HG03575 (cell line): Measurements from ENCODE around the gene REXO5.
A peak's percentile ranks its signal among the peaks of the same experiment; 100 is the strongest.
"Not testable (repeated sequence)": the region's sequence is repeated elsewhere in the genome, so short reads cannot be mapped to it uniquely, and the experiment has no call there.

Experiments used
- ATAC-seq: cut with Tn5 transposase; IDR thresholded peaks from one replicate; pipeline ENCODE4 v1.9.1; 2021; ENCODE audit not compliant: unreplicated experiment, insufficient number of reproducible peaks, low FRiP score; ENCODE audit errors: extremely low read depth

REXO5 gene, protein sequence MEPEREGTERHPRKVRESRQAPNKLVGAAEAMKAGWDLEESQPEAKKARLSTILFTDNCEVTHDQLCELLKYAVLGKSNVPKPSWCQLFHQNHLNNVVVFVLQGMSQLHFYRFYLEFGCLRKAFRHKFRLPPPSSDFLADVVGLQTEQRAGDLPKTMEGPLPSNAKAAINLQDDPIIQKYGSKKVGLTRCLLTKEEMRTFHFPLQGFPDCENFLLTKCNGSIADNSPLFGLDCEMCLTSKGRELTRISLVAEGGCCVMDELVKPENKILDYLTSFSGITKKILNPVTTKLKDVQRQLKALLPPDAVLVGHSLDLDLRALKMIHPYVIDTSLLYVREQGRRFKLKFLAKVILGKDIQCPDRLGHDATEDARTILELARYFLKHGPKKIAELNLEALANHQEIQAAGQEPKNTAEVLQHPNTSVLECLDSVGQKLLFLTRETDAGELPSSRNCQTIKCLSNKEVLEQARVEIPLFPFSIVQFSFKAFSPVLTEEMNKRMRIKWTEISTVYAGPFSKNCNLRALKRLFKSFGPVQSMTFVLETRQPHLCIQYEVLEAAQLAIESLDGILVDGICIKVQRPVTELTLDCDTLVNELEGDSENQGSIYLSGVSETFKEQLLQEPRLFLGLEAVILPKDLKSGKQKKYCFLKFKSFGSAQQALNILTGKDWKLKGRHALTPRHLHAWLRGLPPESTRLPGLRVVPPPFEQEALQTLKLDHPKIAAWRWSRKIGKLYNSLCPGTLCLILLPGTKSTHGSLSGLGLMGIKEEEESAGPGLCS

DNA sequence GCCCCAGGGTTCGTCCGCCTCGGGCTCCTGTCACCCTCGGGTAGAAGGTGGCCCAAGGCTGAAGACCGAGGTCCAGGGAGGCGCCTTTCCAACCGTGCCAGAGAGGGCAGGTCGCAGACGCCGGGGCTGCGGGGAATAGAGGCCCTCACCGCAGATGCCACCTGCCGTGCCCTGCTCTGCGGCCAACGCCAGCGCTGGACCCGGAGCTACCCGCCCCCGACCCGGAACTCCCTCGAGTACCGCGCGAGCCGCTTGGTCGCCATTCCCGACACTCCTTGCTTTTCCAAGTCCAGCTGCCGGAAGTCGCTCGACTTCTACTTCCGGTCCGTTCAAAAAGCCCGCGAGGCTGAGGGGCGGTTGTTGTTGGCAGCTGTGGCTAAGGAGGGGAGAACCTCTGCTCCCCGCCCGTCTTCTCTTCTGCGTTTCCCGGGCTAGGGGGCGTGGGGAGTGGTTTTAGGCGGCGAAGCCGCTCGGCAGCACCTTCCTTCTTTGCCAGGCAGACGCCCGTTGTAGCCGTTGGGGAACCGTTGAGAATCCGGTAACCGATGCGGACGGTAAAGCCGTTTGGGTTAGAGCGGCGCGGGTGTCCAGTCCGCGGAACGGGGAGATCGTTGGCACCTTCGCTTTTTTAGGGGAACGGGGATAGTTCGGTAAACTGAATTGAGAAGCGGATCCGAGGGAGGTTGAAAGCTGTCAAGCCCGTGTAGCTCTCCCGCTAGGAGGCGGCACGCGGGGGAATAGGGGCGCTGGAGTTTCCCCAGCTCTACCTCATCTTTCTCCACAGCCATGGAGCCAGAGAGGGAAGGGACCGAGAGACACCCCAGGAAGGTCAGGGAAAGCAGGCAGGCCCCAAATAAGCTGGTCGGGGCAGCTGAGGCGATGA, at the start of gene REXO5, which contains the start of gene ERI2:
Gene REXO5, plus strand, starts transcription at position 360 of the 883 bp plus-strand sequence. Its CDS starts 427 bp downstream, at position 787.
Gene ERI2, minus strand, starts transcription at position 305 of the 883 bp plus-strand sequence. Its CDS starts 42 bp downstream, at position 263.
- peak; percentile 48 for ATAC-seq

DNA sequence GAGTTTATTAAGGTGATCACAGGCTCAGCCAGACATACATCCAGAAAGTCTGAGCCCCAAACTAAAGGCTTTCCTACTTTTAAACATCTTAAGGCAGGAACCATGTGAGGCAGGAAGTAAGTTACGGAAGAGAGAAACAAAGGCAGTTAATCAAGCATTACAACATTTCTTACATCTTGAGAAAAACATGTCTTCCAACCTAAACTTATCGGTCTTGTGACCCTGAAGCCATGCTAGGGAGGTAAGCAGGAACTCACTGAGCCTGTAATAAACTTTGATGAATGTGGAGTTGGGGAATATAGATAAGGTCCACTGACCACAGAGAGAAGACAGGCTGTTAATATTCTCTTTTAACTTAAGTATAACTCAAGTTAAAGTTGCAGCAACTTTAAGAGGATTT, 46.0 kb upstream of the REXO5 start:
- ATAC-seq = no peak

DNA sequence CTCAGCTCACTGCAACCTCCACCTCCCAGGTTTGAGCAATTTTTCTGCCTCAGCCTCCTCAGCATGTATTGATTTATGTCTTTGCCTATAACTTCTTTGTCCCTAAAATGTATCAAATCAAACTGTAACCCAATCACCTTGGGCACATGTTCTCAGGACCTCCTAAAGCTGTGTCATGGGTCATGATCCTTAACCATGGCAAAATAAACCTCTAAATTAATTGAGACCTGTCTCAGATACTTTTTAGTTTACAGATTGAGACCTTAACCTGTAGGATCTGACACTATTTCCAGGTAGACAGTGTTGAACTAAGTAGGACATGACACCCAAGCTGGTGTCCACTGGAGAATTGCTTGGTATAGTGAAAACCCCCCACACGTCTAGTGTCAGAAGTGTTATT, 45.2 kb upstream of the REXO5 start:
- ATAC-seq = no peak

DNA sequence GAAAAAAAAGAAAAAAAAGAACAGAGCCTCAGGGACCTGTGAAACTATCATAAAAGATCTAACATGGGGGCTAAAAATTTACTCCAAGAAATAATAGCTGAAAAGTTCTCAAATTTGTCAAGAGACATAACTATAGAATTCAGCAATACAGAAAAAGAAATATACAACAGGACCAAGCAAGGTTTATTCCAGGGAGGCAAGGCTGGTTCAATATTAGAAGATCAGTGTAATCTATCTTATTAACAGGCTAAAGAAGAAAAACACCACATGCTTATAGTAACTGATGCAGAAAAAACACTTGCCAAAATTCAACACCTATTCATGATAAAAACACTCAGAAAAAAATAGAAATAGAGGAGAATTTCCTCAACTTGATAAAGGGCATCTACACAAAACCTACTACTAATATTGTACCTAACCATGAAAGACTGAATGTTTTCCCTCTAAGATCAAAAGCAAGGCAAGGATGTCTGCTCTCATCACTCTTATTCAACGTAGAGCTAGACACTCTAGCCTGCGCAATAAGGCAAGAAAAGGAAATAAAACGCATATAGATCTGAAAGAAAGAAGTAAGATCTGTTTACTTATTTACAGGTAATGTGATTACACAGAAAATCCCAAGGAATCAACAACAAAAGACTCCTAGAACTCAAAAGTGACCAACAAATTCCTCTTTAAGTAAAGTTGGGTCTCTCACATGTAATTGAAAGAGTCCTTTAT, 43.8 kb upstream of the REXO5 start:
- no peak for ATAC-seq

DNA sequence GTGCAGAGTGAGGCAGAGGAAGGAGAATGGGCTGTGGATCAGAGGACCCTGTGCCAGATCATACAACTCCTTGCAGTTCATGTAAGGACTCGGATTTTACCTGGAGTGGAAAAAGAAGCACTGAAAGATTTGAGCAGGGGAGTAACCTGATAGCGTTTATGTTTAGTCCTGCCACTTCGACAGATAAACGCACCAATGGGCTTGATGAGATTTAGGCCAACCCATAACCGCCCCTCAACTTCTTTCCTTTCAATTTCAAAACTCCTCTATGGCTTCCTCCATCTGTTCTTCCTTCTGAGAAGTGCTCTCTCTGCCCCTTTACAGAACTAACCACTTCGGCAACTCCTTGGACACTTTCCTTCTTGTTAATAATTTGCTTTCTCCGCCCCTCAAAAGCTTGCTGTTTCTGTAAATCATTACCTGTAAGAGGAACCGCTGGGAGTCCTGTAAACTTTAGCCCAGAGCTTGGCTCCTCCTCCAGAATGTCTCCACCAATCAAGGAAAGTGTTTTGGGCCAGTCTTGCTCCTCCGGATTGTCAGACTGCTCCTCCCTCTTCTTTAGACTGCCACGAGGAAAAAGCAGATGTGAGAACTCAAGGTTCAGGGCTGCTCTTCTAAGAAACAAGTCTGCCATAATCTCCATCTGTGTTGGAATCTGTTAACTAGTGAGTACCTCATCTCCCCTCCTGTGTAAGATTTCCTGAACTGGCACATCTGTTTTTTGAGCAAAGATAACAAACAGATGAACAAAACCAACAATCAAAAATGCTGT, 42.7 kb upstream of the REXO5 start, which contains the start of gene ACSM3:
Gene ACSM3, plus strand, starts transcription at position 554 of the 772 bp plus-strand sequence. CDS start 6,021 bp downstream, outside the sequence.
- peak; percentile 78 for ATAC-seq

DNA sequence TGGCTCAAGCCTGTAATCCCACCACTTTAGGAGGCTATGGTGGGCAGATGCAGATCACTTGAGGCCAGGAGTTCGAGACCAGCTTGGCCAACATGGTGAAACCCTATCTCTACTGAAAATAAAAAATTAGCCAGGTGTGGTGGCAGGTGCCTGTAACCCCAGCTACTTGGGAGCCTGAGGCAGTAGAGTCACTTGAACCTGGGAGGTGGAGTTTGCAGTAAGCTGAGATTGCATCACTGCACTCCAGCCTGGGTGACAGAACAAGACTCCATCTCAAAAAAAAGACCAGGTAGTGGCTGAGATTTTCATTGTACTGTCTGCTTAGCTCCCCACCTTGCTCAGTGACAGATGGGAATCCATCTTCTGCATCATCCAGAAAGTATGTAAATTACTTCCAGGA, 41.9 kb upstream of the REXO5 start:
- not testable (repeated sequence) for ATAC-seq

DNA sequence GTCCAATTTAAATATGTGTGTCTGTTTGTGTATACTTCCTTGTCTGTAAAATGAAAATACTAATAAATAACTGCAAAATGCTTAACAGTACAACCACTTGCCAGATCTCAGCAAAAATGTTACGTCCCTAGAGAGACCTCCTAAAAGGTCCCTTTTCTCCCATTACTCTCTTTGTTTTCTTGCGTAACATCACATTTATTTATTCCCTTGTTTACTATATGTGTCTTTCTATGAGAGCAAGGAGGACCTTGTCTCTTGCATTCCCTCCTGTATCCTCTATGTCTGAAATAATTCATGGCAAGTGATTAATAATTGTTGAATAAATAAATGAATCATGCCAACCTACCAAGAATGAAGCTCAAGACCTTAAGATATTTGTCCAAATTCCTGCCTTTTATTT, 40.6 kb upstream of the REXO5 start:
- no peak for ATAC-seq

DNA sequence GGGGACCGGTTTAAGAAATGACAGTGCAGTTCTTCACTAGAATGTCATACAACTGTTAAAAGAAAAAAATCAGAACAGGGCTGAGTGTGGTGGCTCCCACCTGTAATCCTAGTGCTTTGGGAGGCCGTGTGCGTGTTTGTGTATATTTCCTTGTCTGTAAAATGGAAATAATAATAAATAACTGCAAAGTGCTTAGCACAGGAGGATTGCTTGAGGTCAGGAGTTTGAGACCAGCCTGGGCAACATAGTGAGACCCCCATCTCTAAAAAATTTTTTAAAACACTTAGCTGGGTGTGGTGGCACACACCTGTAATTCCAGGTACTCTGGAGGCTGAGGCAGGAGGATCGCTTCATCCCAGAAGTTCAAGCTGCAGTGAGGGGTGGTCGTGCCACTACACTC, 40.0 kb upstream of the REXO5 start:
- no peak for ATAC-seq

DNA sequence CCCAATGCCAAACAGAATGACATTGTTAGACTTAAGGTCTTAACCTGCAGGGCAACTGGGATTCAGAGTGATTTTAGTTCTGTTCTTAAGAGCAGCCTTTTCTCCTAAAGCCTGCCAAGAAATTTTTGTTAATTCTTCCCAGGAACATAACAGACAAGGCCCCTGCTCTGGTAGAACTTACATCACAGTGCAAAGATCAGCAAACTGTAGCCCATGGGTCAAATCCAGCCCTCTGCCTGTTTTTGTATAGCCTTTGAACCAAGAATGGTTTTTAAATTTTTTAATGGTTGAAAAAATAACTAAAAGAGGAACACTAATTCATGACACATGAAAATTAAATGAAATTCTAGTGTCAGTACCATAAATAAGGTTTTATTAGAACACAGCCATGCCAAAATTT, 38.8 kb upstream of the REXO5 start:
- no peak for ATAC-seq

DNA sequence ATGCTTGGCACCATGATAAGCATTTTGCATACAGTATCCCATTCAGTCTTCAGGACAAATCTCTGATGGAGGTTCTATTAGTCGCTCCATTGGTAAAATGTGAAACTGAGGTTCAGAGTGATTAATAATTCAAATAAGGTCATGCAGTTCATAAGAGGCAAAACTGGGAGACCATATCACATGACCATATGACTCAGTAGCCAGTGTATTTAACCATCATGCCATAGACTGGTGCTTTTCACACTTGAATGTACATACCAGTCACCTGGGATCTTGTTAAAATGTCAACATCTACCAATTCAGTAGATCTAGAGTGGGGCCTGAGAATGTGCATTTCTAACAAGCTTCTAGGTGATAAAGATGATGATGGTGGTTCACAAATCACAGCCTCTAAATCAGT, 38.2 kb upstream of the REXO5 start:
- no peak for ATAC-seq

DNA sequence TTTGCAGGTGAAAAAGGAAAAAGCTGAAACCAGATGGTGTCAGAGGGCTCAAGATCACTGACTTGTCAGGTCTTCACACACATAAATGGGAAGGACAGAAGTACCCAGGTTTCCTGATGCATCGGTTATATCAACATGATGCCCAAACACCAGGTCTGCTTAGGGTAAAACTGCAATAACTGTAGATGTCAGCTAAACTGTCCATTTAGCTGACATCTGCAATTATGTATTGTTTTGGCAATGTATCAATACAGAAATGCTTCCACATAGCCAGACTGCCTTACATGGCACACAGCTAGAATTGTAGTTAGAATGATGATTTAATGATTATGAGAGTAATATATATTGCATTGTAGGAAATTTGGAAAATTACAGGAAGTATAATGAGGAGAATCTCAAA, 37.5 kb upstream of the REXO5 start:
- no peak for ATAC-seq

DNA sequence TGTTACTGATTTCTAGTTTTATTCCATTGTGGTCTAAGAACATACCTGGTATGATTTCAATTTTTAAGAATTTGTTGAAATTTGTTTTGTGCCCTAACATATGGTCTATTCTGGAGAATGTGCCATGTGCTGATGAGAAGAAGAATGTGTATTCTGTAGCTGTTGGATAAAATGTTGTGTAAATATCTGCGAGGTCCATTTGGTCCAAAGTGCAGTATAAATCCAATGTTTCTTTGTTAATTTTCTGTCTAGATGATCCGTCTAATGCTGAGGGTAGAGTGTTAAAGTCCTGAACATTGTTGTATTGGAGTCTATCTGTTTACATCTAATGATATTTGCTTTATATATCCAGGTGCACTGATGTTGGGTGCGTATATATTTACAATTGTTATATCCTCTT, 32.6 kb upstream of the REXO5 start:
- ATAC-seq = no peak

DNA sequence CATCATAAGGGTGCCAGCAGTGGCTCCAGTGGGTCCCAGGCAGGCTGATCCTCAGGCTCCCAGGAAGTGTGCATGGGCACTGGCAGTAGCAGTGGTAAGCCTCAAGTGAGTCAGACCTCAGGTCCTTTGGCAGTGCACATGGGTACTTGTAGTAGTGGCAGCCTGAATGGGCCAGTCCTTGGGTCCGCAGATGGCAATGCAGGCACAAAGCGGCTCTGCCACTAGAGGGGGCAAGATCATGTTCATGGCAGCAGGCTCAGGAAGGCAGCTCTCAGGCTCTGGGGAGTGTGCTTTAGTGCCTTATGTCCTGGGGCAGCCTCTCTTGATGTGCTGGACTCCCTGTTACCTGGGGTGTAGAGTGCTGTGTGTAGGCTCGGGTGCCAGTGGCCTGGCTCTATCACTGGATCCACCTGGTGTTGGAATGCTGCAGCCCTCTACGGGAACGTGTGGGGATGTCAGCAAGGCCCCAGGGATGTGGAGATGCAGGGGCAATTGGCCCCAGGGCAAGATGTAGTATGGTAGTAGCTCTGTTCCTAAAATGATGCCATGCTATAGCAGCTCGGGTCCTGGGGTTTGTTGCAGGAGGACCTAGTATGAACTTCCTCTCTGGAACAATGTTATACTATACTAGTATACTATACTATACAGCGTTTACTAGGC, 31.5 kb upstream of the REXO5 start:
- ATAC-seq = no peak

DNA sequence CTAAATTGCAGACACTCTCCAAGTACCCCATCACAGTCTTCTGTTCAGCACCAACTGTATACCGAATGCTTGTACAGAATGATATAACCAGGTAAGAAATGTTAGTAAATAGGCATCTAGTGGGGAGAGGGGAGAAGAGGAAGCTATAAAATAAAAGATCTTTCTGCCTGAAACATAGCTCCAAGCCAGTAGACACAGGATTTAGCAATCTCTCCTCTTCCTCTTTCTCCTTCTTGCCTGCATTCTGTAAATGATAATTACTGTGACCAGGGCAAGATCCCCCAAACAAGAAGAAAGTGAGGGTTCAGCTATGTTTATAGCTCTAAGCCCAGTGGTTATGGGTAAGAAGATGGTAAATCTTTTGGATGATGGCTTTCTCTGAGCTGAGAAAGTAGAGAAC, 24.6 kb upstream of the REXO5 start:
- no peak for ATAC-seq

DNA sequence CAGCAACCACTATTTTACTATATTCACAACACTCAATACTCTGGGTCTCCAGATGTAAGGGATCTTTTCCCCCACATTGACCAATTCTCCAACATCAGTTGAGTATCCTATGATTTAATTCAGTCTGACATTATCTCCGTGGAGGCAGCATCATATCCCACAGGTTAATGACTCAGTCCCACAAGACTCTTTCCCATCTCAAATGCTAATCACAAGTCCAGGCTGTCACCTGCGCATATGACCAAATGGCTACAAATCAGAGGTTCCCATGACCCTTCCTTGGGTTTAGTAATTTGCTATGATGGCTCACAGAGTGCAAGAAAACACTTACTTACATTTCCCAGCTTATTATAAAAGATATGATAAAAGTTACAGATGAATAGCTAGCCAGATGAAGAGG, 23.9 kb upstream of the REXO5 start:
- ATAC-seq = no peak

DNA sequence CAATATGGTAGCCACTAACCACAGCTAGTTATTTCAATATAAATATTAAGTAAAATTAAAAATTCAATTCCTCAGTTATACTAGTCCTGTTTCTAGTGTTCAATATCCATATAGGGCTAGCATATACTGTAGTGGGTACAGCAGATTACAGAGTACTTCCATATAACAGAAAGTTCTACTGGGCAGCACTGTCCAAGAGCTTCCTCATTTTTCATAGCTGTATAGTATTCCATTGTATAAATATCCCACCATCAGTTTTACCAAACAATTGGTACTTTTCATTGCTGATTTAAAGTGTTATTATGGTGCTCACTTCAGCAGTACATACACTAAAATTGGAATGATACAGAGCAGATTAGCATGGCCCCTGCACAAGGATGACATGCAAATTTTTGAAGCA, 22.1 kb upstream of the REXO5 start:
- ATAC-seq = no peak

DNA sequence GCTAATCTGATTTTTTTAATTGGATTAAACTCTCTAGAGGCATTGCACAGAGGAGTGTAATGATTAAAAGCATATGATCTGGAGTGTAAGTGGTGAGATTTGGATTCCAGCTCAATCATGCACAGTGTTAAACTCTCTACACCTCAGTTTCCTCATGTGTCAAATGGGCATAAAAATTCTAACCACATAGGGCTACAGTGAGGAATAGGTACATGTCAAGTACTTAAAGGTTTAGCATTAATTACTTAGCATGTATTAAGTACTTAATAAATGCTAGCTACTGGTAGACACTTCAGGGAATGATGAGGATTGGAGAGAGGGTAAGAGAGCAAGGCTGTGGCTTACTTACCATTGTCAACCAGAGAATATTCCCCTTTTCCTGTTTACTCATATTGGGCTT, 17.2 kb upstream of the REXO5 start:
- ATAC-seq = no peak
